Measurements from ENCODE around the gene TEX264.

Gene TEX264

DNA sequence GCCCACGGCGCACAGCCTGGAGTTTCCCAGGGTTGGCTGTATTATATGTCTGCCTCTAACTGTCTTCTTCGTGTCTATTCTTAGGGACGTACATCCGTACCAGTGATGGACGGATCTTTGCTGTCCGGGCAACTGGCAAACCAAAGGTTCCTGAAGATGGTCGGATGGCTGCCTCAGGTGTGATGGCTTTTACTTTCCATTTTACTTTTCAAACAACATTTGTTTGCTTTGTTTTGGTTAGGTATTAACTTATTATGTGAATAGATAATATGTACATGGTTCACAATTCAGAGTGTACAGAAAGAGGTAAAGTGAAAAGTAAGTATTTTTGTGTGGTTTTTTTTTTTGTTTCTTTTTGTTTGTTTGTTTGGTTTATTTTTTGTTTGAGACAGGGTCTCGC is 11.1 kb upstream of the TEX264 start:
- peaks cover 43% of the 10 kb centered on the region for H3K36me3 ChIP-seq (ENCODE audit: insufficient read depth, low read length)

DNA sequence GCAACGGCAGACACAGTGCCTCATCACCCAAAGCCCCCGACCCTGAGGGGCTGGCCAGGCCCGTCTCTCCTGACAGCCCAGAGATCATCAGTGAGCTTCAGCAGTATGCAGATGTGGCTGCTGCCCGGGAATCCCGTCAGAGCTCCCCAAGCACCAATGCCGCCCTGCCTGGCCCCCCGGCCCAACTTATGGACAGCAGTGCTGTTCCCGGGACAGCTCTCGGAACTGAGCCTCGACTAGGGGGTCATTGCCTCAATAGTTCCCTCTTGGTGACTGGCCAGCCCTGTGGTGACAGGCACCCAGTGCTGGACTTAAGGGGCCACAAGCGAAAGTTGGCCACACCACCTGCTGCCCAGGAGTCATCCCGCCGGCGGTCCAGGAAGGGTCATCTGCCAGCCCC is 8.6 kb upstream of the TEX264 start:
- no peak overlapping the region for H3K4me2 ChIP-seq (ENCODE audit: low read length)
- no peaks in the 10 kb centered on the region for H3K9me3 ChIP-seq (replicated peaks; ENCODE audit: low read length)
- H3K27me3 ChIP-seq (ENCODE audit: control insufficient read depth, insufficient read depth, low read length), result no peaks in the 10 kb centered on the region
- no peak overlapping the region for H3K9ac ChIP-seq (ENCODE audit: low read depth, low read length)
- peaks cover 33% of the 10 kb centered on the region for H3K36me3 ChIP-seq (ENCODE audit: insufficient read depth, low read length)
- H3K4me3 ChIP-seq (ENCODE audit: low read length), result no peak overlapping the region
- no peaks in the 10 kb centered on the region for H3K4me1 ChIP-seq (ENCODE audit: control insufficient read depth, insufficient read depth, low read length)

More for the DNA sequence above, 11.1 kb upstream of the TEX264 start:
- Histone ChIP-seq H3K4me2 (ENCODE audit: low read length) (no peak overlapping the region), H3K4me3 (ENCODE audit: low read length) (no peak overlapping the region), H3K9me3 (replicated peaks; ENCODE audit: low read length) (no peaks in the 10 kb centered on the region), H3K9ac (ENCODE audit: low read depth, low read length) (no peak overlapping the region), H3K27me3 (ENCODE audit: control insufficient read depth, insufficient read depth, low read length) (no peaks in the 10 kb centered on the region), H3K4me1 (ENCODE audit: control insufficient read depth, insufficient read depth, low read length) (no peaks in the 10 kb centered on the region)

DNA sequence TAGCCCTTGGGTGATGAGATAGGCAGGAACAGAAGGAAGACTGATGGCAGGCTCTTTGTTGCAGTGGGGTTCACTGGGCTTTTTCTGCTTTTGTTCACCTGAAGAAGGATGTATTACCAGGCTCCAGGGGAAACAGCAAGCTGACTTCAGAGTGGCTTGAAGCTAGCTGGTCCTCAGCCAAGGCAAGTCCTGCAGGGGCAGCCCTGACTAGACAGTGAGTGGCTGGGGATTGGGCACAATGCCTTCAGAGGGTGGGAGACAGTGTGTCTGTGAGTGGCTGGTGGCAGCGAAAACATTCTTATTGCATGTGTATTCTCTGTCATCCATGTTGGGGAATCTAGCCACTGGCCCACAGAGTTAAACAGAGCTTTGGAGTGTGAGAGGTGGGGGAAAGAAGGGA is 2.3 kb upstream of the TEX264 start:
- no peak overlapping the region for H3K9ac ChIP-seq (ENCODE audit: low read depth, low read length)
- no peaks in the 10 kb centered on the region for H3K9me3 ChIP-seq (replicated peaks; ENCODE audit: low read length)
- no peaks in the 10 kb centered on the region for H3K27me3 ChIP-seq (ENCODE audit: control insufficient read depth, insufficient read depth, low read length)
- peaks cover 21% of the 10 kb centered on the region for H3K4me1 ChIP-seq (ENCODE audit: control insufficient read depth, insufficient read depth, low read length)
- no peak overlapping the region for H3K4me3 ChIP-seq (ENCODE audit: low read length)
- H3K4me2 ChIP-seq (ENCODE audit: low read length), result no peak overlapping the region
- H3K36me3 ChIP-seq (ENCODE audit: insufficient read depth, low read length), result no peaks in the 10 kb centered on the region

DNA sequence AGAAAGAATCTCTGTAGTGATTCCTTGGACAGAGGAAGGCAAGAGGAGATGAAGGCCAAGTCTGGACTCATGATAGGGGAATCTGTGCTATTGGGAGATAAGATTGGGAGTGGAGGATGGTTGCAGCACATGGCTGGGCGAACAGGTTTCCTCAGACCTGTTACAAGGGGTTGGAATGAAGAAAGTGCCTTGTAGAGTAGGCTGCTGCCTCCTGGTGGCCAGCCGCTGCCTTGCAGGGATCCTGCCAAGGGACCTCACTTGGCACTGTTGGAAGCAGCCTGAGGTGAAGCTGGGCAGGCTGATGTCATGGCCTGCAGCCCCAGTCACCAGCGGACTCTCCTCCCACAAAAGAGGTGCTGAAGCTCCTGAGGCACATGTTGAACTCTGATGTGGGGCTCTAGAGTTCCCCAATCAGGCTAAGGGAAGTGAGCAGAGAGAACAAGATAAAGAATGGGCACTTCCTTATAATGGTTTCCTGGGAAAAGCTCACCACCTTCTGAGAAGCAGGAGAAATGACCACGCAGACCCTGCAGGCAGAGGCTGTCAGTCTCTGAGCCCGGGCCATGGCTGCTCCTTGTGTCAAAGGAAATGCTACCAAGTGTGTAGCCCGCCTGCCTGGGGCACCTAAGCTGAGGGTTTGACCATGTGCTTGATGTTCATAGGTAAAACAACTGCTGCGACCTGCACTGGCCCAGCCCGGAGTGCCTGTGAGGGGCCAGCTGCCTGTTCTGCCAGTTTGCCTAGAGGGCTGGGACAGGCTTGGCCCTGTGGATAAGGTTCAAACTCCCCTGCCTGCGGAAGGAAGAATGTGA is 1.6 kb upstream of the TEX264 start:
- Histone ChIP-seq H3K36me3 (ENCODE audit: insufficient read depth, low read length) (no peaks in the 10 kb centered on the region), H3K4me2 (ENCODE audit: low read length) (no peak overlapping the region), H3K4me1 (ENCODE audit: control insufficient read depth, insufficient read depth, low read length) (peaks cover 28% of the 10 kb centered on the region), H3K9me3 (replicated peaks; ENCODE audit: low read length) (no peaks in the 10 kb centered on the region), H3K27me3 (ENCODE audit: control insufficient read depth, insufficient read depth, low read length) (no peaks in the 10 kb centered on the region), H3K4me3 (ENCODE audit: low read length) (no peak overlapping the region), H3K9ac (ENCODE audit: low read depth, low read length) (no peak overlapping the region)

DNA sequence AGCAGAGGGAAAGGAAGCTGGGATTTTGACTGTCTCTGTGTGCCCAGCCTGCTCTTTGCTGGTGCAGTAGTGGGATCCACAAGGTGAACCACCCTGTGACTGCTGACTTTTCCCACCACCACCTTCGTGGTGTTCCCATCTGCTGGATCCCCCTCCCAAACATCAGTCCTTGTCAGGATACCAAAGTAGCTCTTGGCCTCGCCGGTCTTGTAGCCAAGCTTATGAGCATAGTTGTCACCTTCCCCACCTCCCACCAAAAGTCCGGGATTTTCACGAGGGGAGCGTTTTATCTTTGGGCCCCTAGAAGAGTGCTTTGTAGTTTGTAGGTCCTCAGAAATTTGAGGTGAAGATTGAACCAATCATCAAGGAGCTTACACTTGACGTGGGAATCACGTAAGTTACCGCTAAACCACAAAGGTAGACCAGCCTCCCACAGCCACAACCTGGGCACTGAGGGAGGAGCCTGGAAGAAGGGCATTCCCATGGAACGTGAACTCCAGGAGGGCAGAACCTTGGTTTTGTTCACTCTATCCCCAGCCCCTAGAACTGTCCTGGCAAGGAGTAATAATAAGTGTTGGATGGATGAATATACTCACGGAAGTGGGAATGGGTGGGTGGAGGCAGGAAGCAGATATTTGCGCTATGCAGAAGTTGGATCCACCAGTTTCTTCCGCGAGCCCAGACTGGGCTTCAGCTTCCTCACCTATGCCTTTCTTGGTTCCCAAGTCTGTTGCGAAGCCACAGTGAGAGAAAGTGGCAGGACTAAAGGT is 814 bp upstream of the TEX264 start:
- H3K4me3 ChIP-seq (ENCODE audit: low read length), result peak overlapping the region; percentile 97
- H3K36me3 ChIP-seq (ENCODE audit: insufficient read depth, low read length), result no peaks in the 10 kb centered on the region
- peaks cover 35% of the 10 kb centered on the region for H3K4me1 ChIP-seq (ENCODE audit: control insufficient read depth, insufficient read depth, low read length)
- H3K4me2 ChIP-seq (ENCODE audit: low read length), result peak overlapping the region; percentile 94
- no peaks in the 10 kb centered on the region for H3K27me3 ChIP-seq (ENCODE audit: control insufficient read depth, insufficient read depth, low read length)
- H3K9ac ChIP-seq (ENCODE audit: low read depth, low read length), result peak overlapping the region; percentile 93
- no peaks in the 10 kb centered on the region for H3K9me3 ChIP-seq (replicated peaks; ENCODE audit: low read length)

DNA sequence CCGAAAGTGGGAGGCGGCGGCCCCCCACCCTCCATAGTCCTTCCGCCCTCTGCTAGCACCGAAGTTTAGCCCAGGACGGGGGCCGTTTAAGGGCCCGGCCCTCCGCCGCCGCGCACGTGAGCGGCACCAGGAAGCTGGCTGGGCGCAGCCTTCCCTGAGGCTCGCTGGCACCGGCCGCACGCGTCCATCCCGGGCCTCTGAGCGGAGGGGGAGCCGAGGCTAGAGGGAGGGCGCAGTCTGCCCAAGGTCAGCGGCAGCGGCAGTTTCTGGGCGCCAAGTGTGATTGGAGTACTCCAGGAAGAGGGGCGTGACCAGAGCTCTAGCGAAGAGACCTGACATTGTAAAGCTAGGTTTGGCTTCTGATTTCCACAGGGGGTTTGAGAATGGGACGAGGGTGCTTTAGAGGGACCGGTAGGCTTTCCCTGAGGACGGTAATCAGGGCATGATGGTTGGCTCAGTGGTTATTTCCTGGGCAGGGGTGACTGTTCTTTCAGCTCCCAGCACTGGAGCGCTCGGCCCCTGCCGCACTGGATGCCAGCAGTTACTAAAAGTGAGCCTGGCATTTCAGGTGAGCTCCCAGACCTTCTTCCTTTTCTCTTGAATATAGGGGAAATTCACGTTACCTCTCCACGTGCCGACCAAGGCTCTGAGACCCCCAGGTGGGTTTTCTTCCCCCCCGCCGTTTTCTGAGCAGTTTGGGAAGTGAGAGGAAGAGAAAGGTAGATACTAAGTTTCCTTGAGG is 853 bp downstream of the TEX264 start:
- peaks cover 8% of the 10 kb centered on the region for H3K36me3 ChIP-seq (ENCODE audit: insufficient read depth, low read length)
- H3K27me3 ChIP-seq (ENCODE audit: control insufficient read depth, insufficient read depth, low read length), result no peaks in the 10 kb centered on the region
- no peaks in the 10 kb centered on the region for H3K9me3 ChIP-seq (replicated peaks; ENCODE audit: low read length)
- H3K4me3 ChIP-seq (ENCODE audit: low read length), result peak overlapping the region; percentile 97
- peaks cover 44% of the 10 kb centered on the region for H3K4me1 ChIP-seq (ENCODE audit: control insufficient read depth, insufficient read depth, low read length)
- peak overlapping the region; percentile 94 for H3K4me2 ChIP-seq (ENCODE audit: low read length)
- peak overlapping the region; percentile 93 for H3K9ac ChIP-seq (ENCODE audit: low read depth, low read length)

DNA sequence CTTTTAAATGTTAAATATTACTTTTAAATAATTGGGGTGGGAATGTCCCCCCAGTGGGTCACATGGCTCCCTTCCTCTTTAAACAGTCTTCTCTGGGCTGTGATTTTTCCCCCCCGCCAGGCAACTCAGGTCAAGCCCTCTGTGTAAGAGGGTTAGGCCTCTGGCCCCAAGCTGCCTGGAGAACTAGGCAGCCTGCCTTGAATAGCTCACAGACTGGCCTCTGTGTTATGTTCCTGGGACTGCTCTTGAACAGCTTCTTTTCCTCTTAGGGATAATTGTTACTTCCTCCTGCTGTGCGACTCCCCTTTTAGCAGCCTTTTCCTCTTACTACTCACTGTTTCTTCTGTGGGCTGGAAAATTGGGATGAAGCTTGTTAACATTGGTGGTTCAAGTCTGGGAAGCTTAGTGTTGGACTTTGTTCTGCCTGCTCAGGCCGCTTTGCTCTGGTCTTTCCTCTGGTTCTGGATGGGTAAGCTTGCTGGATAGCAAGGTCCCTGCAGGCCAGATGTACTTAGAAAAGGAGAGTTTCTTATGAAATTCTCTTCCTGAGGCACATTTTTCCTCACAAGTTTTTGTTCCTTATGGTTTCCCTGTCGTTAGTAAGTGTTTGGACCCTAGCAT is 2.2 kb downstream of the TEX264 start:
- Histone ChIP-seq H3K9me3 (replicated peaks; ENCODE audit: low read length) (no peaks in the 10 kb centered on the region), H3K27me3 (ENCODE audit: control insufficient read depth, insufficient read depth, low read length) (no peaks in the 10 kb centered on the region), H3K36me3 (ENCODE audit: insufficient read depth, low read length) (peaks cover 8% of the 10 kb centered on the region), H3K4me3 (ENCODE audit: low read length) (no peak overlapping the region), H3K4me2 (ENCODE audit: low read length) (no peak overlapping the region), H3K4me1 (ENCODE audit: control insufficient read depth, insufficient read depth, low read length) (peaks cover 44% of the 10 kb centered on the region), H3K9ac (ENCODE audit: low read depth, low read length) (no peak overlapping the region)

DNA sequence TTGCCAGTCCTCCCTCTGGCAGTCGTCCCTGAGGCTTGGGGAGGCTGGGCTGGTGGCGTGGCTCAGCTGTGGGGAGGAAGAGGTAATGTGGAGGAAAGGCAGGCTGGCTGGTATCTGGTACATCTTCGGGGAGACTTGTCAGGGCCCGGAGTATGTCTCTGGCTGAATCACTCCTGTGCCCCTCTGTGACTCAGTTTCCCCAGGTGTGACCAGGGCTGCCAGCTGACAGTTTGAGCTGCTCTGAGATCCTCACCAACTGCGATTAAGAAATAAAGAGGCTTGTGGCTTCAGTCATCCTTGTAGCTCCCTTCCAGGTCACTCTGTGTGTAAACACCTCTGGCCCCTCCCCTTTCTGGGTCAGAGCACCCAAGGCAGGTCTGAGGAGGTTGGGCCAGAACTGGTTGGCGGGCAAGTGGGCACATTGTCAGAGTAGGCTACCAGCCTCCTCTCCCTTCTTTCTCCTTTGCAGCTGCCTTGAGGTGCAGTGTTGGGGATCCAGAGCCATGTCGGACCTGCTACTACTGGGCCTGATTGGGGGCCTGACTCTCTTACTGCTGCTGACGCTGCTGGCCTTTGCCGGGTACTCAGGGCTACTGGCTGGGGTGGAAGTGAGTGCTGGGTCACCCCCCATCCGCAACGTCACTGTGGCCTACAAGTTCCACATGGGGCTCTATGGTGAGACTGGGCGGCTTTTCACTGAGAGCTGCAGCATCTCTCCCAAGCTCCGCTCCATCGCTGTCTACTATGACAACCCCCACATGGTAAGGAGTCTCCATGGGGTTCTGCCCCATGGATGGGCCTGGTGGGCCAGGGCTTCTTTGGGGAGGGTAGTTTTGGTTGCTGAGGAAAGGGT is 3.0 kb downstream of the TEX264 start:
- peaks cover 44% of the 10 kb centered on the region for H3K4me1 ChIP-seq (ENCODE audit: control insufficient read depth, insufficient read depth, low read length)
- peaks cover 9% of the 10 kb centered on the region for H3K36me3 ChIP-seq (ENCODE audit: insufficient read depth, low read length)
- H3K4me3 ChIP-seq (ENCODE audit: low read length), result no peak overlapping the region
- H3K9me3 ChIP-seq (replicated peaks; ENCODE audit: low read length), result no peaks in the 10 kb centered on the region
- no peak overlapping the region for H3K4me2 ChIP-seq (ENCODE audit: low read length)
- H3K27me3 ChIP-seq (ENCODE audit: control insufficient read depth, insufficient read depth, low read length), result no peaks in the 10 kb centered on the region
- H3K9ac ChIP-seq (ENCODE audit: low read depth, low read length), result no peak overlapping the region

DNA sequence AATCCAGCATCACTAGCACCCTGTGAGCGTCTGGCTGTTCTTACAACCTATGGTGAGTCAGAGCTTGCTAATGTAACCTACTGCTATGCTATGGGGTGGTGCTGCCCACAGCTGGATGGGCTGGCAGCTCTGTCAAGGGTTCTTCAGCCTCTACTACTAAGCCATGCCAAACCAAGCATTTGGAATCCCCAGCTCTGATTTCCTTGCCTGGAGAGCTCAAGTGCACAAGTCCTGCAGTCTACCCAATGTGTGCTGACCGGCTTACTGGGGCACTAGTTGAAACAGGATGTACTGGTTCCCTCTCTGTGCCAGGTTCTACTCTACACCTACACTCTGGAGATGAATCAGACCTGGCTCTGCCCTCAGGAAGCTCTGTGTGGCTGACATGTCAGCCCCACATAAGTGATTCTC is 4.2 kb downstream of the TEX264 start:
- Histone ChIP-seq H3K4me3 (ENCODE audit: low read length) (no peak overlapping the region), H3K4me2 (ENCODE audit: low read length) (peak overlapping the region; percentile 20), H3K36me3 (ENCODE audit: insufficient read depth, low read length) (peaks cover 13% of the 10 kb centered on the region), H3K27me3 (ENCODE audit: control insufficient read depth, insufficient read depth, low read length) (no peaks in the 10 kb centered on the region), H3K9ac (ENCODE audit: low read depth, low read length) (no peak overlapping the region), H3K4me1 (ENCODE audit: control insufficient read depth, insufficient read depth, low read length) (peaks cover 43% of the 10 kb centered on the region), H3K9me3 (replicated peaks; ENCODE audit: low read length) (no peaks in the 10 kb centered on the region)

DNA sequence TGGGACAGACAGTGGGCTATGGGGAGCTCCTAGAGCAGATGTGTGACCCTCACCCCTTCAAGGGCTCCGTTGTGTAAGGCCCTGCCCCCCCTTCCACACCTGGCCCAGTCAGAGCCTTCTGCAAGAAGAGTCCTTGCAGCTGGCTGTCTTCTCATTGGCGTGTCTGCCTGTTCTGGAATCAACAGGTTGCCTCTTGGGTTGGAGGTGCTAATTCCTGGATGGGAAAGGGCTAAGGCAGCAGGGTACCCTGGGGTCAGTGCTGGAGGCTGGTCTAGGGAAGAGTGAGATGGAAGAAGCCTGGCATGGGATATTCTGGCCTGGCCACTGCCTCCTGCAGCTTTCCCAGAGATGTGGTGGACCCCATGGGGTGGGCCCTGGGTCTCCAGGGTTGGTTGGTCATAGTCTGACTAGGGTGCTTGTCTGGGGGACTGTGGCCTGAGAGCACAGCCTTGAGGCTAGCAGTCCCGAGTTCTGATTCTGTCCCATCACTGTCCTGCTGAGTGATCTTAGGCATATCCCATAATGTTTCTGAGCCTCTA is 5.1 kb downstream of the TEX264 start:
- H3K4me1 ChIP-seq (ENCODE audit: control insufficient read depth, insufficient read depth, low read length), result peaks cover 44% of the 10 kb centered on the region
- H3K4me2 ChIP-seq (ENCODE audit: low read length), result peak overlapping the region; percentile 20
- no peak overlapping the region for H3K4me3 ChIP-seq (ENCODE audit: low read length)
- no peaks in the 10 kb centered on the region for H3K27me3 ChIP-seq (ENCODE audit: control insufficient read depth, insufficient read depth, low read length)
- H3K9me3 ChIP-seq (replicated peaks; ENCODE audit: low read length), result no peaks in the 10 kb centered on the region
- no peak overlapping the region for H3K9ac ChIP-seq (ENCODE audit: low read depth, low read length)
- H3K36me3 ChIP-seq (ENCODE audit: insufficient read depth, low read length), result peaks cover 13% of the 10 kb centered on the region

All from skeletal muscle satellite cell (primary cell).